Measurements from ENCODE around the gene CNTNAP2.

Gene CNTNAP2

GRCh38 chr7:147014286-147014955, 897.8 kb downstream of the CNTNAP2 start:
- H3F3A ChIP-seq (ENCODE audit: insufficient read depth): no peaks in the 10 kb centered on the region
- no peaks in the 10 kb centered on the region for H3K79me2 ChIP-seq (ENCODE audit: insufficient read depth, low read length)
- TF ChIP-seq EZH2phosphoT487 (conservative IDR thresholded peaks at IDR 0.05; ENCODE audit: low read length) (no peak), CTCF (IDR thresholded peaks at IDR 0.05; ENCODE audit: insufficient read depth, low read length, poor library complexity, severe bottlenecking) (no peak)
- no peaks in the 10 kb centered on the region for H3K9me3 ChIP-seq (ENCODE audit: insufficient read depth, low read length)
- no peak overlapping the region for H2AFZ ChIP-seq (ENCODE audit: low read depth, low read length, severe bottlenecking)
- no peak overlapping the region for H3K27ac ChIP-seq (ENCODE audit: low read depth, low read length)
- no peaks in the 10 kb centered on the region for H3K36me3 ChIP-seq (ENCODE audit: low read length)
- no peaks in the 10 kb centered on the region for H3K27me3 ChIP-seq (ENCODE audit: low read length)
- no peak overlapping the region for H3K4me3 ChIP-seq (ENCODE audit: insufficient read depth, low read length, poor library complexity, severe bottlenecking)
- no peaks in the 10 kb centered on the region for H4K20me1 ChIP-seq (ENCODE audit: low read depth, low read length)
- no peak overlapping the region for H3K9ac ChIP-seq (ENCODE audit: low read length)
- no peaks in the 10 kb centered on the region for H3K9me2 ChIP-seq (replicated peaks; ENCODE audit: insufficient read depth, low read length)
- no peak overlapping the region for H3K4me2 ChIP-seq (ENCODE audit: low read depth, low read length, poor library complexity, severe bottlenecking)

- Histone ChIP-seq H2AFZ (ENCODE audit: low read depth, low read length, severe bottlenecking) (no peak overlapping the region), H3K79me2 (ENCODE audit: insufficient read depth, low read length) (no peaks in the 10 kb centered on the region), H3K9me2 (replicated peaks; ENCODE audit: insufficient read depth, low read length) (no peaks in the 10 kb centered on the region), H3K27ac (ENCODE audit: low read depth, low read length) (no peak overlapping the region), H3K36me3 (ENCODE audit: low read length) (no peaks in the 10 kb centered on the region), H3K4me2 (ENCODE audit: low read depth, low read length, poor library complexity, severe bottlenecking) (no peak overlapping the region), H3K9ac (ENCODE audit: low read length) (no peak overlapping the region), H3F3A (ENCODE audit: insufficient read depth) (no peaks in the 10 kb centered on the region), H3K4me3 (ENCODE audit: insufficient read depth, low read length, poor library complexity, severe bottlenecking) (no peak overlapping the region), H3K27me3 (ENCODE audit: low read length) (no peaks in the 10 kb centered on the region), H3K9me3 (ENCODE audit: insufficient read depth, low read length) (no peaks in the 10 kb centered on the region), H4K20me1 (ENCODE audit: low read depth, low read length) (no peaks in the 10 kb centered on the region)
- TF ChIP-seq EZH2phosphoT487 (conservative IDR thresholded peaks at IDR 0.05; ENCODE audit: low read length) (no peak), CTCF (IDR thresholded peaks at IDR 0.05; ENCODE audit: insufficient read depth, low read length, poor library complexity, severe bottlenecking) (no peak)
Observed at GRCh38 chr7:147015999-147016398, 899.4 kb downstream of the CNTNAP2 start.

GRCh38 chr7:147022056-147022455, 905.5 kb downstream of the CNTNAP2 start:
- Histone ChIP-seq H3K9me2 (replicated peaks; ENCODE audit: insufficient read depth, low read length) (no peaks in the 10 kb centered on the region), H3K4me2 (ENCODE audit: low read depth, low read length, poor library complexity, severe bottlenecking) (no peak overlapping the region), H3K36me3 (ENCODE audit: low read length) (no peaks in the 10 kb centered on the region), H2AFZ (ENCODE audit: low read depth, low read length, severe bottlenecking) (no peak overlapping the region), H3K4me3 (ENCODE audit: insufficient read depth, low read length, poor library complexity, severe bottlenecking) (no peak overlapping the region), H4K20me1 (ENCODE audit: low read depth, low read length) (no peaks in the 10 kb centered on the region), H3F3A (ENCODE audit: insufficient read depth) (no peaks in the 10 kb centered on the region), H3K27me3 (ENCODE audit: low read length) (no peaks in the 10 kb centered on the region), H3K27ac (ENCODE audit: low read depth, low read length) (no peak overlapping the region), H3K9ac (ENCODE audit: low read length) (no peak overlapping the region), H3K9me3 (ENCODE audit: insufficient read depth, low read length) (no peaks in the 10 kb centered on the region), H3K79me2 (ENCODE audit: insufficient read depth, low read length) (no peaks in the 10 kb centered on the region)
- TF ChIP-seq CTCF (IDR thresholded peaks at IDR 0.05; ENCODE audit: insufficient read depth, low read length, poor library complexity, severe bottlenecking): no peak
- no peak for TF ChIP-seq EZH2phosphoT487 (conservative IDR thresholded peaks at IDR 0.05; ENCODE audit: low read length)
